MCF 10A (cell line): ENCODE measurements around the gene CPVL. TPM values are rescaled to one million over a fixed set of nuclear protein-coding genes. Genes with fewer than 3 reads are reported as not detected.

Experiments used
- BruUV-seq: library from RNA; stranded (reverse); fragments of 400-500 nt; replicated peaks from 2 replicates; lab custom pipeline; 2021; lab: Mats Ljungman, UMichigan
- CTCF ChIA-PET: fragments of 300-600 bp; sonication (Branson Sonifier 250); formaldehyde crosslinking; extraction: SDS; loops from one replicate; lab custom pipeline; 2021; ENCODE audit warnings: antibody characterized with exemption, inconsistent platforms; lab: Yijun Ruan, JAX
- POLR2A ChIA-PET: fragments of 300-600, 350-650 bp; sonication (Branson Sonifier 250); formaldehyde crosslinking; extraction: SDS; loops from one replicate; lab custom pipeline; 2020; ENCODE audit warnings: antibody characterized with exemption, inconsistent platforms; lab: Yijun Ruan, JAX
- DNase-seq: peaks from one replicate; pipeline ENCODE4 v3.0.0-alpha.2; 2018; ENCODE audit not compliant: unreplicated experiment
- H3K27ac Mint-ChIP-seq: one replicate; pipeline ENCODE4 v1.8.0; 2022; ENCODE audit warnings: mild to moderate bottlenecking, low read depth, mixed read lengths; ENCODE audit not compliant: unreplicated experiment
- H3K27me3 Mint-ChIP-seq: one replicate; pipeline ENCODE4 v1.8.0; 2022; ENCODE audit warnings: mixed read lengths; ENCODE audit not compliant: insufficient read depth, unreplicated experiment
- H3K36me3 Mint-ChIP-seq: one replicate; pipeline ENCODE4 v1.8.0; 2022; ENCODE audit warnings: mild to moderate bottlenecking, moderate library complexity, mixed read lengths; ENCODE audit not compliant: insufficient read depth, unreplicated experiment
- H3K4me1 Mint-ChIP-seq: one replicate; pipeline ENCODE4 v1.8.0; 2022; ENCODE audit warnings: mixed read lengths; ENCODE audit not compliant: insufficient read depth, unreplicated experiment
- H3K4me3 Mint-ChIP-seq: one replicate; pipeline ENCODE4 v1.8.0; 2022; ENCODE audit warnings: mild to moderate bottlenecking, moderate library complexity, mixed read lengths; ENCODE audit not compliant: unreplicated experiment
- H3K9me3 Mint-ChIP-seq: one replicate; pipeline ENCODE4 v1.8.0; 2022; ENCODE audit warnings: mixed read lengths; ENCODE audit not compliant: unreplicated experiment
- intact Hi-C: fragments of 100-400 bp; cut with micrococcal nuclease; formaldehyde crosslinking; loops from 2 replicates; pipeline ENCODE4 v1.14.1; 2022
- total RNA-seq: library from RNA; stranded (reverse); gene quantifications from 2 replicates; pipeline ENCODE4 v1.2.3, GENCODE V29; 2022
- TF ChIP-seq, protein P1 (sequence below): fragments of 200-600 bp; IDR thresholded peaks from one replicate; pipeline ENCODE4 v1.8.0; 2022; ENCODE audit warnings: antibody characterized with exemption, mild to moderate bottlenecking; ENCODE audit not compliant: unreplicated experiment

CPVL gene
- total RNA-seq, 1 experiment from 2014 or later = 49.0 TPM

- no peak for DNase-seq
- no peak overlapping the region for H3K4me3 Mint-ChIP-seq
- H3K4me1 Mint-ChIP-seq = no peaks in the 10 kb centered on the region
- H3K27ac Mint-ChIP-seq = no peak overlapping the region
- H3K9me3 Mint-ChIP-seq = no peaks in the 10 kb centered on the region
- ChIA-PET CTCF (interaction anchor here (0.5 to 6.2 kb wide), 53 partner anchors 8 to 277 kb away, joined by 3 to 140 read pairs (median 6); partner anchors contain the start of gene CPVL), POLR2A (interaction anchor here (0.8 to 2.0 kb wide), 3 partner anchors 76 to 263 kb away, joined by 4 to 7 read pairs (median 4); no protein-coding TSS in a partner anchor)
- BruUV-seq = no TSS peak
- TF ChIP-seq, protein P1, sequence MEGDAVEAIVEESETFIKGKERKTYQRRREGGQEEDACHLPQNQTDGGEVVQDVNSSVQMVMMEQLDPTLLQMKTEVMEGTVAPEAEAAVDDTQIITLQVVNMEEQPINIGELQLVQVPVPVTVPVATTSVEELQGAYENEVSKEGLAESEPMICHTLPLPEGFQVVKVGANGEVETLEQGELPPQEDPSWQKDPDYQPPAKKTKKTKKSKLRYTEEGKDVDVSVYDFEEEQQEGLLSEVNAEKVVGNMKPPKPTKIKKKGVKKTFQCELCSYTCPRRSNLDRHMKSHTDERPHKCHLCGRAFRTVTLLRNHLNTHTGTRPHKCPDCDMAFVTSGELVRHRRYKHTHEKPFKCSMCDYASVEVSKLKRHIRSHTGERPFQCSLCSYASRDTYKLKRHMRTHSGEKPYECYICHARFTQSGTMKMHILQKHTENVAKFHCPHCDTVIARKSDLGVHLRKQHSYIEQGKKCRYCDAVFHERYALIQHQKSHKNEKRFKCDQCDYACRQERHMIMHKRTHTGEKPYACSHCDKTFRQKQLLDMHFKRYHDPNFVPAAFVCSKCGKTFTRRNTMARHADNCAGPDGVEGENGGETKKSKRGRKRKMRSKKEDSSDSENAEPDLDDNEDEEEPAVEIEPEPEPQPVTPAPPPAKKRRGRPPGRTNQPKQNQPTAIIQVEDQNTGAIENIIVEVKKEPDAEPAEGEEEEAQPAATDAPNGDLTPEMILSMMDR = no peak
- intact Hi-C loops = loop anchor here (5.0 kb wide), 1 partner anchor 78 kb away; no protein-coding TSS in a partner anchor
- peaks cover 6% of the 10 kb centered on the region for H3K36me3 Mint-ChIP-seq
- H3K27me3 Mint-ChIP-seq = no peaks in the 10 kb centered on the region
These were observed 44.2 kb upstream of the CPVL start for GRCh38 chr7:29190349-29191045.

GRCh38 chr7:29189743-29190201, 43.4 kb upstream of the CPVL start:
- POLR2A ChIA-PET = interaction anchor here (0.8 to 2.0 kb wide), 3 partner anchors 76 to 263 kb away, joined by 4 to 7 read pairs (median 4); no protein-coding TSS in a partner anchor
- peaks cover 6% of the 10 kb centered on the region for H3K36me3 Mint-ChIP-seq
- CTCF ChIA-PET = interaction anchor here (0.5 to 6.2 kb wide), 66 partner anchors 9 to 740 kb away, joined by 3 to 140 read pairs (median 5); partner anchors contain the start of gene CPVL
- H3K4me3 Mint-ChIP-seq = no peak overlapping the region
- intact Hi-C loops = loop anchor here (1.0 to 5.0 kb wide), 3 partner anchors 77 to 219 kb away; no protein-coding TSS in a partner anchor
- TF ChIP-seq, protein P1 = peak; percentile 87
- H3K9me3 Mint-ChIP-seq = no peaks in the 10 kb centered on the region
- no peaks in the 10 kb centered on the region for H3K4me1 Mint-ChIP-seq
- no peak overlapping the region for H3K27ac Mint-ChIP-seq
- H3K27me3 Mint-ChIP-seq = no peaks in the 10 kb centered on the region
- peak; percentile 60 for DNase-seq
- no TSS peak for BruUV-seq

DNA sequence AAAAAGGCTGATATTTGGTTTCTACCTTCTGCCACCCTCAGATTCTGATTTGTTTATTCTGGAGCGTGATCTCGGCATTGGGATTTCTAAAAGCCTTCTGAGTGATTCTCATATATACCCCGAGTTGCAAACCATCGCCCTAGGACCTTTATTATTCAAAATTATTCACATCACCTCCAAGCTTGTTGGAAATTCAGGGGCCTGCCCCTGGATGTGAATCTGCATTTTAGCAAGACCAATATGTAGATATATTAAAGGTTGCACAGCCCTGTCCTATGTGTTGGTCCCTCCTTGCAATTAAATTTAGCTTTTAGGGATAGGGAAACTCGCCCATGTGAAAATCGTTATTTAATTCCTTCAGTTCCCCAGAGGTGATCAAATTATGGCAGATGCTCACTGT, 39.3 kb upstream of the CPVL start:
- H3K27ac Mint-ChIP-seq = no peak overlapping the region
- DNase-seq = no peak
- H3K27me3 Mint-ChIP-seq = no peaks in the 10 kb centered on the region
- intact Hi-C loops = no loop called here
- no peaks in the 10 kb centered on the region for H3K4me1 Mint-ChIP-seq
- TF ChIP-seq, protein P1 = no peak
- ChIA-PET POLR2A (interaction anchor here (0.6 to 1.1 kb wide), 2 partner anchors 100 to 191 kb away, joined by 3 to 4 read pairs; no protein-coding TSS in a partner anchor), CTCF (interaction anchor here (0.6 to 1.9 kb wide), 4 partner anchors 73 to 261 kb away, joined by 3 to 12 read pairs (median 3); no protein-coding TSS in a partner anchor)
- BruUV-seq = no TSS peak
- no peaks in the 10 kb centered on the region for H3K9me3 Mint-ChIP-seq
- H3K4me3 Mint-ChIP-seq = no peak overlapping the region
- peaks cover 6% of the 10 kb centered on the region for H3K36me3 Mint-ChIP-seq

DNA sequence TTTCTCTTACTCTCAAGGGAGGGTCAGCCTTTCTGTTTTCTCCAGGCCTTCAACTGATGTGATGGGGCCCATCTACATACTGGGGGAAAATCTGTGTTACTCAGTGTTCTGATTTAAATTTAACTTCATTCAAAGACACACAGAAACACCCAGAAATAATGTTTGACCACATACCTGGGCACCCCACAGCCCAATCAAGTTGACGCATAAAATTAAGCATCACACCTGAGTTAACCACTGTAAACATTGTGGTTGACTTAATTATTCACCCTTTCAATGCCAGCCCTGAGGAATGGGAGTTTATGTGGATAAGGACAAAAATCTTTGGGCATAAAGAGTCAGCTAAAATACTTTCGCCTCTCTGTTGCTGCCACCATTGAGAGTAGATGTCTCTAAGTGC, 38.3 kb upstream of the CPVL start:
- Mint-ChIP-seq H3K4me1 (no peaks in the 10 kb centered on the region), H3K9me3 (no peaks in the 10 kb centered on the region), H3K36me3 (peaks cover 3% of the 10 kb centered on the region), H3K27ac (no peak overlapping the region), H3K4me3 (no peak overlapping the region), H3K27me3 (no peaks in the 10 kb centered on the region)
- BruUV-seq = no TSS peak
- ChIA-PET CTCF (interaction anchor here (1.9 kb wide), 1 partner anchor 258 kb away, joined by 12 read pairs; no protein-coding TSS in a partner anchor), POLR2A (interaction anchor here (0.9 kb wide), 1 partner anchor 257 kb away, joined by 3 read pairs; no protein-coding TSS in a partner anchor)
- no peak for DNase-seq
- intact Hi-C loops = no loop called here
- TF ChIP-seq, protein P1 = no peak
